ENCODE results near the gene LRRC73.

The LRRC73 gene

DNA sequence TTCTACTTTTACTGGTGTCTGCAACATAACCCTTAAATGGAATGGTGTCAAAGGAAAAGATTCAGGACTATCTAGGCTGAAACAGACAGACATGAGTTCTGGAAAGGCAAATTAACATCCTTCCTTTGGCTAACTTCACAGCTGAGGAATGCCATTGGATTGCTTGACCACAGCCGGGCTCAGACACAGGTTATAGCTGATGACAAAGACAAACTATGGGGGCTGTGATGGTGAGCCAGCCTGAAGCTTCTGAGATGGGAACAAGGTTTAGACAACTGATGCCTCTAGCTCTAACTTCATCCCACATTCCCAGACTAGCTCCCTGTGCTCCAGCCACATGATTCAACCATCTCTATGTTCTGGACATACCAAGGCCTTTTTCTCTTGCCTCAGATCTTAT lies 22.1 kb upstream of the LRRC73 start:
- TF ChIP-seq, protein P1, sequence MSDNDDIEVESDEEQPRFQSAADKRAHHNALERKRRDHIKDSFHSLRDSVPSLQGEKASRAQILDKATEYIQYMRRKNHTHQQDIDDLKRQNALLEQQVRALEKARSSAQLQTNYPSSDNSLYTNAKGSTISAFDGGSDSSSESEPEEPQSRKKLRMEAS (IDR thresholded peaks at IDR 0.05): no peak
- no peak for TF ChIP-seq EGR1 (IDR thresholded peaks at IDR 0.05)
- no peak for TF ChIP-seq TAF1 (IDR thresholded peaks at IDR 0.05; ENCODE audit: low read depth)
- no peak for TF ChIP-seq YY1 (IDR thresholded peaks at IDR 0.05; ENCODE audit: low read depth)
- TF ChIP-seq TCF12 (IDR thresholded peaks at IDR 0.05; ENCODE audit: low read depth): no peak
- no peak for TF ChIP-seq FOXM1 (IDR thresholded peaks at IDR 0.05; ENCODE audit: borderline replicate concordance, low read depth)
- TF ChIP-seq CREB1 (IDR thresholded peaks at IDR 0.05; ENCODE audit: low read depth): no peak
- TF ChIP-seq ZBTB7A (IDR thresholded peaks at IDR 0.05; ENCODE audit: low read depth): no peak
- TF ChIP-seq CEBPB (IDR thresholded peaks at IDR 0.05): no peak

DNA sequence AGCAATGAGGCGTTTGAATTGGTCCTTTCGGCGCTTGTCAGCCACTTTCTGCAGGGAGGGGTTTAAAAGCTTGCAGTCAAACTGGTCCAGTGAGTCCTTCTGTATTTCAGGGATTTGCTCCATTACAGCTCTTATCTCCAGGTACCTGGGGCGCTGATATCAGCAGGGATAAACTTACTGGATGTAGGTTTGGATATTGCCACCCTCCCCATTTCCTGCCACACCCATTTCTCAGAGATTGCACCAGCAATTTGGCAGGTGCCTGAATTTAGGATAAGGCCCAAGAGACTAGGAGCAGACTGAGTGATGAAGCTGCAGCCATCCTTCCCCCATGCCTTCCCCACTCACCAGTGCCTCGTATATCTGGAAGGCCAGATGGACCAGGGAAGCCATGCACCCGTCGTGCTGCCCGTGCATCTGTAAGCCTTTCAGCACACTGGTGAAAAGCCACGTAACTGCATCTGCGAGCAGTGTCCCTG lies 14.4 kb upstream of the LRRC73 start:
- TF ChIP-seq TCF12 (IDR thresholded peaks at IDR 0.05; ENCODE audit: low read depth) (no peak), EGR1 (IDR thresholded peaks at IDR 0.05) (no peak), CEBPB (IDR thresholded peaks at IDR 0.05) (no peak), ZBTB7A (IDR thresholded peaks at IDR 0.05; ENCODE audit: low read depth) (no peak), NFIC (IDR thresholded peaks at IDR 0.05) (no peak), TAF1 (IDR thresholded peaks at IDR 0.05; ENCODE audit: low read depth) (no peak), YY1 (IDR thresholded peaks at IDR 0.05; ENCODE audit: low read depth) (no peak), EP300 (IDR thresholded peaks at IDR 0.05; ENCODE audit: borderline replicate concordance) (no peak), FOXM1 (IDR thresholded peaks at IDR 0.05; ENCODE audit: borderline replicate concordance, low read depth) (no peak), CREB1 (IDR thresholded peaks at IDR 0.05; ENCODE audit: low read depth) (no peak), TEAD4 (IDR thresholded peaks at IDR 0.05) (no peak), RAD21 (IDR thresholded peaks at IDR 0.05; ENCODE audit: low read depth) (no peak)
- TF ChIP-seq, protein P2, sequence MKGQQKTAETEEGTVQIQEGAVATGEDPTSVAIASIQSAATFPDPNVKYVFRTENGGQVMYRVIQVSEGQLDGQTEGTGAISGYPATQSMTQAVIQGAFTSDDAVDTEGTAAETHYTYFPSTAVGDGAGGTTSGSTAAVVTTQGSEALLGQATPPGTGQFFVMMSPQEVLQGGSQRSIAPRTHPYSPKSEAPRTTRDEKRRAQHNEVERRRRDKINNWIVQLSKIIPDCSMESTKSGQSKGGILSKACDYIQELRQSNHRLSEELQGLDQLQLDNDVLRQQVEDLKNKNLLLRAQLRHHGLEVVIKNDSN (IDR thresholded peaks at IDR 0.05): no peak
- TF ChIP-seq, protein P3, sequence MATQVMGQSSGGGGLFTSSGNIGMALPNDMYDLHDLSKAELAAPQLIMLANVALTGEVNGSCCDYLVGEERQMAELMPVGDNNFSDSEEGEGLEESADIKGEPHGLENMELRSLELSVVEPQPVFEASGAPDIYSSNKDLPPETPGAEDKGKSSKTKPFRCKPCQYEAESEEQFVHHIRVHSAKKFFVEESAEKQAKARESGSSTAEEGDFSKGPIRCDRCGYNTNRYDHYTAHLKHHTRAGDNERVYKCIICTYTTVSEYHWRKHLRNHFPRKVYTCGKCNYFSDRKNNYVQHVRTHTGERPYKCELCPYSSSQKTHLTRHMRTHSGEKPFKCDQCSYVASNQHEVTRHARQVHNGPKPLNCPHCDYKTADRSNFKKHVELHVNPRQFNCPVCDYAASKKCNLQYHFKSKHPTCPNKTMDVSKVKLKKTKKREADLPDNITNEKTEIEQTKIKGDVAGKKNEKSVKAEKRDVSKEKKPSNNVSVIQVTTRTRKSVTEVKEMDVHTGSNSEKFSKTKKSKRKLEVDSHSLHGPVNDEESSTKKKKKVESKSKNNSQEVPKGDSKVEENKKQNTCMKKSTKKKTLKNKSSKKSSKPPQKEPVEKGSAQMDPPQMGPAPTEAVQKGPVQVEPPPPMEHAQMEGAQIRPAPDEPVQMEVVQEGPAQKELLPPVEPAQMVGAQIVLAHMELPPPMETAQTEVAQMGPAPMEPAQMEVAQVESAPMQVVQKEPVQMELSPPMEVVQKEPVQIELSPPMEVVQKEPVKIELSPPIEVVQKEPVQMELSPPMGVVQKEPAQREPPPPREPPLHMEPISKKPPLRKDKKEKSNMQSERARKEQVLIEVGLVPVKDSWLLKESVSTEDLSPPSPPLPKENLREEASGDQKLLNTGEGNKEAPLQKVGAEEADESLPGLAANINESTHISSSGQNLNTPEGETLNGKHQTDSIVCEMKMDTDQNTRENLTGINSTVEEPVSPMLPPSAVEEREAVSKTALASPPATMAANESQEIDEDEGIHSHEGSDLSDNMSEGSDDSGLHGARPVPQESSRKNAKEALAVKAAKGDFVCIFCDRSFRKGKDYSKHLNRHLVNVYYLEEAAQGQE (IDR thresholded peaks at IDR 0.05; ENCODE audit: low read depth): no peak
- TF ChIP-seq, protein P1 (IDR thresholded peaks at IDR 0.05): no peak

DNA sequence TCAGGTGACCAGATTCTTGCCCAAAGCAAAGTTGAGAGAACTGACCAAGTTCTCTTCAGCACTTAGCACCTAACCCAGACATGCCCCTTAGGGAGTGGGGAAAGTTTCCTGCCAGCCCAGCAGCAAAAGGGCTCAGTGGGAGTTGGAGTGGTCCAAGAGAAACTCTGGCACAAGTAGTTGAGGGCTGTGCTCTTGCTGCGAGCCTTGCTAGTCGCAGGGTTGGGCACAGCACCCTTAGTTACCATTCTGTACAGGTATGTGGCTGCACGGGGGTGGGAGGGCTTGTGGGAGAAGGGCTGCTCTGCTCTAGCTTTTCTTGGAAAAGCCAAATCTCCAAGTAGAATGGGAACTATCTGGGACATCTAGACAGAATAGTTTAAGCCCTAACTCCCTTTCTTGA lies 13.1 kb upstream of the LRRC73 start:
- no peak for TF ChIP-seq FOXM1 (IDR thresholded peaks at IDR 0.05; ENCODE audit: borderline replicate concordance, low read depth)
- no peak for TF ChIP-seq RAD21 (IDR thresholded peaks at IDR 0.05; ENCODE audit: low read depth)

DNA sequence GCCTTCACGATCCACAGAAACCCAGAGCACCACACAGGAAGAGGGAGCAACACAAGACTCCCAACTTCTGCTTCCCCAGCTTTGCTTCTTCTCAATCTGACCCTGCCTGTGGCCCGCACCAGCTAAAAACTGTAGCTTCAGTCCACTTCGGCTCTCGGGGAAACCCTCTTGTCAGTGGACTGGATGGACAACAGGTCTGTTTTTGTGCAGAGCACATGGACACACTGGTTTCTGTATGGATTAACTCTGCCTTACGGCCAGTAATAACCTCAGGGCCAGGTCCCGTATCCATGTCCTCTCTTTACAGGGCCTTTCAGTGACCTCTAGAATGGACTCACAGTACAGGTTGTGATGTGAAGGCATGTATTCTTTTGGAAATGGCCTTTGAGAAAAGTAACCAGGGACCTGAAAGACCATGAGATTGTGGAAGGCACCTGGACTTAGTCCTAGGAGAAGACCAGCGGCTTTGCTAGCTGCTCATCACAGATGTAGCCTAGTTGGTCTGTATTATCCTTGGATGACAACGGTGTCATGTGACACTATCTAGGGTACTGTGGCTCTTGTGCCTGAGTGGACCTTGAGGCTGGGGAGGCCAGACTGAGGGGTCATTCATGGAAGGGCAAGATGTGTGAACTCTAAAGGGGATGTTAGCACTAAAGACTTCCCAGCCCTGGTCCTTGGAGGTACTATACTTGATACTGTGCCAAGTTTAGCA lies 12.6 kb upstream of the LRRC73 start:
- TF ChIP-seq YY1 (IDR thresholded peaks at IDR 0.05; ENCODE audit: low read depth) (no peak), FOXM1 (IDR thresholded peaks at IDR 0.05; ENCODE audit: borderline replicate concordance, low read depth) (no peak), ZBTB7A (IDR thresholded peaks at IDR 0.05; ENCODE audit: low read depth) (no peak), TCF12 (IDR thresholded peaks at IDR 0.05; ENCODE audit: low read depth) (no peak), CREB1 (IDR thresholded peaks at IDR 0.05; ENCODE audit: low read depth) (no peak), RAD21 (IDR thresholded peaks at IDR 0.05; ENCODE audit: low read depth) (no peak), EGR1 (IDR thresholded peaks at IDR 0.05) (no peak), EP300 (IDR thresholded peaks at IDR 0.05; ENCODE audit: borderline replicate concordance) (no peak), NFIC (IDR thresholded peaks at IDR 0.05) (no peak), CEBPB (IDR thresholded peaks at IDR 0.05) (no peak), TAF1 (IDR thresholded peaks at IDR 0.05; ENCODE audit: low read depth) (no peak), TEAD4 (IDR thresholded peaks at IDR 0.05) (no peak)
- TF ChIP-seq, protein P1 (IDR thresholded peaks at IDR 0.05): no peak
- TF ChIP-seq, protein P3 (IDR thresholded peaks at IDR 0.05; ENCODE audit: low read depth): no peak
- TF ChIP-seq, protein P2 (IDR thresholded peaks at IDR 0.05): no peak

DNA sequence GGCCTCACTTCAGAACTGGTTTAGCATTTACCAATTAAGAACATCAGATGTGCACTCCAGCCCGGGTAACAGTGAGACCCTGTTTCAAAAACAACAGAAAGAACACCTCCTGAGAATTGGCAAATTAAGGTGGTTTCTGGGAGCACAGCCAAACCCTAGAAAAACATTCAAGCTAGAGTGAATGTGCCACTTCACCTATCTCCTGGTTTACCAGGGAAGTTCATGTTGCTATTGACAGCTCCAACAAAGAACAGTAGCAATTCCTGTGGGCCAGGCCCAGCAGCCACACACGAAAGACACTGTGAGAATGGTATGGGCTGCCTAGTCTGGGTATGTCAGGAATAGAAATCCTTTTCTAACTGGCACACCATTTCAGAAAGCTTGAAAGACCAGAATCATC lies 11.7 kb upstream of the LRRC73 start:
- TF ChIP-seq TAF1 (IDR thresholded peaks at IDR 0.05; ENCODE audit: low read depth): no peak
- TF ChIP-seq YY1 (IDR thresholded peaks at IDR 0.05; ENCODE audit: low read depth): no peak
- no peak for TF ChIP-seq FOXM1 (IDR thresholded peaks at IDR 0.05; ENCODE audit: borderline replicate concordance, low read depth)
- TF ChIP-seq TCF12 (IDR thresholded peaks at IDR 0.05; ENCODE audit: low read depth): no peak
- TF ChIP-seq EP300 (IDR thresholded peaks at IDR 0.05; ENCODE audit: borderline replicate concordance): no peak
- TF ChIP-seq EGR1 (IDR thresholded peaks at IDR 0.05): no peak
- TF ChIP-seq CREB1 (IDR thresholded peaks at IDR 0.05; ENCODE audit: low read depth): no peak
- TF ChIP-seq ZBTB7A (IDR thresholded peaks at IDR 0.05; ENCODE audit: low read depth): no peak
- TF ChIP-seq, protein P1 (IDR thresholded peaks at IDR 0.05): no peak
- TF ChIP-seq, protein P3 (IDR thresholded peaks at IDR 0.05; ENCODE audit: low read depth): no peak
- no peak for TF ChIP-seq TEAD4 (IDR thresholded peaks at IDR 0.05)
